Measurements from ENCODE around the gene HCAR1. TPM values are rescaled to one million over a fixed set of nuclear protein-coding genes. Genes with fewer than 3 reads are reported as not detected.
"Not testable (repeated sequence)": the region's sequence is repeated elsewhere in the genome, so short reads cannot be mapped to it uniquely, and the experiment has no call there.

The HCAR1 gene
- polyA plus RNA-seq, 4 donors: 2.0 to 3.6 (median 2.6) TPM

GRCh38 chr12:122724641-122725243 lies 5.9 kb downstream of the HCAR1 start:
- no peak for DNase-seq (ENCODE audit: low read depth in 4 of 4, low spot score in 2 of 4)

GRCh38 chr12:122722387-122722786 lies 8.3 kb downstream of the HCAR1 start:
- no peak for DNase-seq (ENCODE audit: low read depth in 4 of 4, low spot score in 2 of 4)

- DNase-seq (ENCODE audit: low read depth in 4 of 4, low spot score in 2 of 4): no peak
These were observed 9.5 kb downstream of the HCAR1 start for GRCh38 chr12:122721057-122721545.

DNA sequence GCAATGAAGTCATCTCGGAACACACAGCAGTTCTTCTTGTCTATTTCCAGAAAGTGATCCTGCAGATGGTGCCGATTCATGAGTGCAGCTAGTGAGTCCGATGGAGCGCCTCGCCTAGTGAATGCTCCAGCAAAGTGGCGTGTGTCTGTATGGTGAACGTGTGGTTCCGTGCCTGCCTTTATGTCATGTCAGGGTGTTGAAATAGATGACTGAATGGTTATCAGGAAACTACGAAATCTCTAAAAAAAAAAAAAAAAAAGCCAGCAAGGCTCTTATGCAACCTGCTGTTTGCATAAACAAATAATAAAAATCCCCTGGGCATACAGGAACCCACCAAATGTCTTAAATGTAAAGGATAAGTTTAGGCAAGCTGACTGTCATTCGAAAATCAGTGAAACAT lies 14.0 kb downstream of the HCAR1 start, which contains the start of gene HCAR3:
TSS of gene HCAR3 (minus strand) at position 154 of the 400 bp plus-strand sequence. CDS start at position 80, 74 bp downstream.
- not testable (repeated sequence) for DNase-seq (ENCODE audit: low read depth in 4 of 4, low spot score in 2 of 4)

DNA sequence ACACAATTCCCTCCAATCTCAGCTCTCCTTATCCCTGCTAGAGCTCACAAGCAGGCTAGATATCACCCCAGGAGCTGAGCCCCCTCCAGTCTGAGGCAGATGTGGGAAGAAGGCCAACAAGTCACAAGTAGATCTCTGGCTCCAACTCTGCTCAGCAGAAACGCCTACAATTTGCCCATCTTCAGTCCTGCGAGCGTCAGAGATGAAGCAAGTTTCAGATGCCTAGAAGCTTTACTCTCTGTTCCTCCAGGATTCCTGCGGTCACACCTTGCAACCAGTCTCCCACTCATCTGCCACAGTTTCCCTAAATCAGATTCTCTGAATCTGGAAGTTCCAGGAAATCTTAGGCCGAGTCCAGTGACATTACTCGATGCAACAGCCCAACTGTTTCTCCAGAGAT lies 15.4 kb downstream of the HCAR1 start:
- DNase-seq (ENCODE audit: low read depth in 4 of 4, low spot score in 2 of 4): not testable (repeated sequence)

DNA sequence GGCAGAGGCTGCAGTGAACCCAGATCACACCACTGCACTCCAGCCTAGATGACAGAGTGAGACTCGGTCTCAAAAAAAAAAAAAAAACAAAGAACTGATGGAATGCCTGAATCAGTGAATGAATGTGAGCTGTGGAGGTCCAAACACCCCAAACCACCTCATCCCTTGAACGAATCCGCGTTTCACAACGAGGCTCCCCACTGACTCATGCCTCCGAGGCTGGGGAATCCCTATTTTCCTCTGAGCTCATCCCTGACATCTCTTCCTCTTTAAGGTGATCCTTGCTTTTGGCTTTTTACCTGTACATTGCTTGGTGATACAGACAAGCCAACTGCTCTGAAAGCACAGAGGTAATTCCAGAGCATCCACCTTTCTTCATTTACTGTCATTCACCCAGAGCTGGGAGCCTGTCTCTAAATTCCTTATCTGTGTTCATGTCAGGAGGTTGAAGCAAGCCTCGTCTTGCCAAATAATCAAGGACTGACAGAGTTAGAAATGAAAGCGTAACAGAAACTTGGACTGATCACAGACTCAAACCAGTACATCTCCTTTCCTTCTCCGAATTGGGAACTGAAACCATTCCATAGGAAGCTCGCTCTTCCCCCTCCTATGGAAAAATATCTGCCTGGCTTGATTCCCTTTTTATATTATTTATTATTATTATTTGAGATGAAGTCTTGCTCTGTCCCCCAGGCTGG lies 17.0 kb downstream of the HCAR1 start:
- DNase-seq (ENCODE audit: low read depth in 4 of 4, low spot score in 2 of 4): not testable (repeated sequence)

DNA sequence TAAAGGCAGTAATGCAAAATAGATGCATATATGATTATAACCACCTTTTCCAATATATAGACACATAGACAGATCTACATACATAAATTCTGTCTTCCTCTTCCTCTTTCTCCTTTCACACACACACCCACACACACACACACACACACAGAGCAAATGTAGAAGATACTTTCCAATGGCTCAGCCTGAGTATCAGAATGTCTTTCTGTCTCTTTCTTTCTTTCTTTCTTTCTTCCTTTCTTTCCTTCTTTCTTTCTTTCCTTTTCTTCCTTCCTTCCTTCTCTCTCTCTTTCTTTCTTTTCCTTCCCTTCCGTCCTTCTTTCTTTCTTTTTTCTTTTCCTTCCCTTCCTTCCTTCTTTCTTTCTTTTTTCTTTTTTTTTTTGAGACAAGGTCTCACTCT lies 19.4 kb downstream of the HCAR1 start:
- not testable (repeated sequence) for DNase-seq (ENCODE audit: low read depth in 4 of 4, low spot score in 2 of 4)

DNA sequence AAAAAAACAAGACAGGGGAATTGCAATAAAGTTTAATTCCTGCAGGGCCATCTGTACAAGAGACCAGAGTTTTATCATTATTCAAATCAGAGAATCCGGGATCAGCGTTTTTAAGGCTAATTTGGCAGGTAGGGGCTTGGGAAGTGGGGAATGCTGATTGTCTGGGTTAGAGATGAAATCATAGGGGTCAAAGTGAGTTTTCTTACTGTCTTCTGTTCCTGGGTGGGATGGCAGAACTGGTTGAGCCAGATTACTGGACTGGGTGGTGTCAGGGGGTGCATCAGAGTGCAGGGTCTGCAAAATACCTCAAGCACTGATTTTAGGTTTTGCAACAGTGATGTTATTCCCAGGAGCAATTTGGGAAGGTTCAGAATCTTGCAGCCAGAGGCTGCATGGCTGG lies 20.3 kb downstream of the HCAR1 start:
- not testable (repeated sequence) for DNase-seq (ENCODE audit: low read depth in 4 of 4, low spot score in 2 of 4)

- not testable (repeated sequence) for DNase-seq (ENCODE audit: low read depth in 4 of 4, low spot score in 2 of 4)
These were observed 21.4 kb downstream of the HCAR1 start for GRCh38 chr12:122709287-122709686.

GRCh38 chr12:122703841-122704240 lies 26.8 kb downstream of the HCAR1 start:
- DNase-seq (ENCODE audit: low read depth in 4 of 4, low spot score in 2 of 4): not testable (repeated sequence)

- DNase-seq (ENCODE audit: low read depth in 4 of 4, low spot score in 2 of 4): not testable (repeated sequence)
These were observed 27.6 kb downstream of the HCAR1 start, which contains the start of gene HCAR2 for GRCh38 chr12:122702890-122703611. TSS of gene HCAR2 (minus strand) at chr12:122703357. CDS start at chr12:122703283, 74 bp downstream.

DNA sequence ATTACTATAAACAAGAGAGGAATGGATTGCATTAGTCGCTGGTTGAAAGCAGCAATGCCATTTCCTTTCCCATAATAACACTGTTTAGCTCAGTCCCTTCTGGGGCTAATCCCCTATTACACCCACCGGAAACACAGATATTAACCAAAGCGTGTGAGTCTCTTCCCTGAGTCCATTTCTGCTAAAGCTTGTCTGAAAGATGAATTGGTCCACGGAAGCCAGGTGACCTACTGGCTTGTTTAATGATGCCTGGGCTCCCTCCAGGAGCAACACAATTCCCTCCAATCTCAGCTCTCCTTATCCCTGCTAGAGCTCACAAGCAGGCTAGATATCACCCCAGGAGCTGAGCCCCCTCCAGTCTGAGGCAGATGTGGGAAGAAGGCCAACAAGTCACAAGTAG lies 29.2 kb downstream of the HCAR1 start:
- not testable (repeated sequence) for DNase-seq (ENCODE audit: low read depth in 4 of 4, low spot score in 2 of 4)

- not testable (repeated sequence) for DNase-seq (ENCODE audit: low read depth in 4 of 4, low spot score in 2 of 4)
These were observed 30.5 kb downstream of the HCAR1 start for GRCh38 chr12:122700038-122700710.

- DNase-seq (ENCODE audit: low read depth in 4 of 4, low spot score in 2 of 4): not testable (repeated sequence)
These were observed 33.7 kb downstream of the HCAR1 start for GRCh38 chr12:122696922-122697321.

GRCh38 chr12:122691566-122691965 lies 39.1 kb downstream of the HCAR1 start:
- no peak for DNase-seq (ENCODE audit: low read depth in 4 of 4, low spot score in 2 of 4)

GRCh38 chr12:122688291-122688690 lies 42.4 kb downstream of the HCAR1 start:
- no peak for DNase-seq (ENCODE audit: low read depth in 4 of 4, low spot score in 2 of 4)

DNA sequence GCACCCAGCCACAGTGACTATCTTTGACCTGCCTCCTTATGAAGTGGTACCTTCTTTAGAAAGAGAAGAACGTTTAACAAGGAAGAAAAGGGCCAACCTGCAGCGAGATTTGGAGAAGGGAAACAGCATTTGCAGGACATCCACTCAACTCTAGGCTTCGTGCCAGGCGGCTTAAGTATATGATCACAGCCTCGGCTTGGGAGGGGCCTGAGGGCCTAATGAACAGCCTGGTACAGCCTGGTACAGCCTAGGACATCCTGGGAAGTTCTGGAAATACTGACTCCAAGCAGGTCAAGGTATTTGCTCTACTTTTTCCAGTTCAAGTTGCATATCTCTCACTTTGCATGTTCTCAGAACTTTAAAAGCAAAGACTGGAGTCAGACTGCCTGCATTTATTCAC lies 43.6 kb downstream of the HCAR1 start:
- DNase-seq (ENCODE audit: low read depth in 4 of 4, low spot score in 2 of 4): no peak

DNA sequence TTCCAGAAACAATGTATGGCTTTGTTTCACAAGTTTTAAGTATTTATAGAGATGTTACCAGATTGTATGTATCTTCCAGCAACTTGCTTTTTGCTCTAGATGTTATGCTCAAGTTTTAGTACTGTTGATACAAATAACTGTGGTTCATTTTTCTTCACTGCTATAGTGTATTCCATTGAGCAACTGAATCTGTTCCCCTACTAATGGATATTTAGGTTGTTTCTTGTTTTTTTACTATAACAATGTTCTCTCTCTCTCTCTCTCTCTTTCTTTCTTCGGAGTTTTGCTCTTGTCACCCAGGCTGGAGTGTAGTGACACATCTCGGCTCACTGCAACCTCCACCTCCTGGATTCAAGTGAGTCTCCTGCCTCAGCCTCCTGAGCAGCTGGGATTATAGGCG lies 44.1 kb downstream of the HCAR1 start:
- DNase-seq (ENCODE audit: low read depth in 4 of 4, low spot score in 2 of 4): no peak

GRCh38 chr12:122684297-122684813 lies 46.3 kb downstream of the HCAR1 start:
- DNase-seq (ENCODE audit: low read depth in 4 of 4, low spot score in 2 of 4): no peak

GRCh38 chr12:122681814-122682213 lies 48.8 kb downstream of the HCAR1 start:
- DNase-seq (ENCODE audit: low read depth in 4 of 4, low spot score in 2 of 4): no peak

All from left renal cortex interstitium (tissue), 4 donors.